ENCODE measurements around the gene CCSER1. TPM values are rescaled to one million over a fixed set of nuclear protein-coding genes. Genes with fewer than 3 reads are reported as not detected.
A peak's percentile ranks its signal among the peaks of the same experiment; 100 is the strongest.

The CCSER1 gene
- total and polyA plus RNA-seq, 2 of the 8 experiments (the other 6 are each of a cell fraction or from before 2014, with no cell fraction given), result 0.26 to 0.84 TPM

GRCh38 chr4:91471280-91471679, 1344.1 kb downstream of the CCSER1 start:
- H4K20me1 ChIP-seq (replicated peaks in 1 of 2; ENCODE audit: control insufficient read depth in 1 of 2, insufficient read depth in 2 of 2, low read length in 2 of 2), result no peaks in the 10 kb centered on the region
- no peak overlapping the region for H3K4ac ChIP-seq (replicated peaks; ENCODE audit: insufficient read length, low read depth, low read length)
- H3K9ac ChIP-seq (replicated peaks in 1 of 4; ENCODE audit: extremely low read depth in 1 of 4, low read depth in 3 of 4, low read length in 3 of 4), result no peak overlapping the region
- 90% methylated on average over 8 of the region's 8 CpGs; no CpG with 5 or more reads in 1 of the 2 experiments for WGBS, 2 experiments (ENCODE audit: extremely low coverage in 1 of 2, insufficient coverage in 1 of 2, insufficient read length in 1 of 2, insufficient replicate concordance in 2 of 2, low coverage in 1 of 2, low lambda C conversion rate in 2 of 2, missing lambda C conversion rate in 1 of 2)
- no peak overlapping the region for H4K5ac ChIP-seq (ENCODE audit: insufficient read length, low read depth, low read length)
- DNase-seq (ENCODE audit: low read depth in 1 of 2, low spot score in 2 of 2), result no peak
- no peaks in the 10 kb centered on the region for H3K27me3 ChIP-seq (replicated peaks in 1 of 4; ENCODE audit: control insufficient read depth in 3 of 4, extremely low read depth in 1 of 4, insufficient read depth in 3 of 4, low read length in 3 of 4)
- no peak overlapping the region for H4K8ac ChIP-seq (ENCODE audit: extremely low read depth, insufficient read depth, low read length)
- no peak overlapping the region for H3K18ac ChIP-seq (ENCODE audit: extremely low read depth, low read length)
- no peaks in the 10 kb centered on the region for H3K79me2 ChIP-seq (ENCODE audit: control insufficient read depth in 1 of 2, insufficient read depth in 2 of 2, low read length in 2 of 2)
- FAIRE-seq, result no peak
- no peaks in the 10 kb centered on the region for H3K23me2 ChIP-seq (ENCODE audit: low read depth, low read length)
- no peak overlapping the region for H2BK20ac ChIP-seq (ENCODE audit: low read length)
- H2BK5ac ChIP-seq (ENCODE audit: low read depth, low read length), result no peak overlapping the region
- H3K79me1 ChIP-seq (ENCODE audit: low read depth, low read length), result no peaks in the 10 kb centered on the region
- no peak overlapping the region for H3K14ac ChIP-seq (ENCODE audit: insufficient read length)
- POLR2A ChIA-PET (ENCODE audit: partially characterized antibody), result no interaction called here
- H3K4me1 ChIP-seq (replicated peaks in 1 of 4; ENCODE audit: control insufficient read depth in 3 of 4, insufficient read depth in 4 of 4, low read length in 3 of 4), result no peaks in the 10 kb centered on the region
- H3K4me2 ChIP-seq (ENCODE audit: insufficient read depth in 1 of 2, low read depth in 2 of 2, low read length in 2 of 2), result no peak overlapping the region
- H2BK15ac ChIP-seq (ENCODE audit: low read length), result 0 out of 2 replicates have a peak overlapping the region, but pooled peaks have one; percentile 33
- no peak overlapping the region for H3K4me3 ChIP-seq (ENCODE audit: extremely low read depth in 1 of 4, insufficient read depth in 2 of 4, low read depth in 3 of 4, low read length in 4 of 4)
- no peak overlapping the region for H3K23ac ChIP-seq (ENCODE audit: insufficient read length)
- no peak overlapping the region for H3K27ac ChIP-seq (ENCODE audit: low read depth, low read length)
- H3K56ac ChIP-seq (replicated peaks; ENCODE audit: insufficient read length, low read depth, low read length), result no peak overlapping the region
- no peak overlapping the region for H4K91ac ChIP-seq (replicated peaks; ENCODE audit: insufficient read length, low read length)
- H2AFZ ChIP-seq (ENCODE audit: low read length), result 0 out of 2 replicates have a peak overlapping the region, but pooled peaks have one; percentile 31
- H3K36me3 ChIP-seq (ENCODE audit: control insufficient read depth in 2 of 4, insufficient read depth in 4 of 4, low read length in 3 of 4), result no peaks in the 10 kb centered on the region
- no peak overlapping the region for H2BK120ac ChIP-seq (replicated peaks; ENCODE audit: low read depth, low read length)
- no peak overlapping the region for H2BK12ac ChIP-seq (ENCODE audit: low read depth, low read length)
- H2AK5ac ChIP-seq (ENCODE audit: low read depth, low read length), result no peak overlapping the region
- CTCF ChIA-PET (ENCODE audit: partially characterized antibody), result no interaction called here
- no peaks in the 10 kb centered on the region for H3K9me3 ChIP-seq (ENCODE audit: insufficient read depth in 2 of 2, low read depth in 1 of 2, low read length in 1 of 2)
- TF ChIP-seq CBX5 (IDR thresholded peaks at IDR 0.05; ENCODE audit: low read depth, low read length), result no peak
- TF ChIP-seq RBBP5 (IDR thresholded peaks at IDR 0.05; ENCODE audit: borderline replicate concordance, low read depth, low read length), result no peak
